Skin epidermis (tissue), 12 donors: ENCODE results near the gene DAPK3.
"Not testable (repeated sequence)": the region's sequence is repeated elsewhere in the genome, so short reads cannot be mapped to it uniquely, and the experiment has no call there.

Experiments
- H3K27ac ChIP-seq, 21 experiments: fragments of 200-600 bp; sonication (generic) in 11 of 21; one replicate each; pipeline ENCODE4 v1.5.0; 2020; ENCODE audit warnings: mild to moderate bottlenecking in 3 of 21, inconsistent platforms in 2 of 21, moderate library complexity in 2 of 21
- H3K4me3 ChIP-seq, 7 experiments: fragments of 200-600 bp; sonication (generic) in 2 of 7; one replicate each; pipeline ENCODE4 v1.5.0; 2020; ENCODE audit warnings: inconsistent platforms in 2 of 7, mild to moderate bottlenecking in 2 of 7, moderate library complexity in 1 of 7

The DAPK3 gene

DNA sequence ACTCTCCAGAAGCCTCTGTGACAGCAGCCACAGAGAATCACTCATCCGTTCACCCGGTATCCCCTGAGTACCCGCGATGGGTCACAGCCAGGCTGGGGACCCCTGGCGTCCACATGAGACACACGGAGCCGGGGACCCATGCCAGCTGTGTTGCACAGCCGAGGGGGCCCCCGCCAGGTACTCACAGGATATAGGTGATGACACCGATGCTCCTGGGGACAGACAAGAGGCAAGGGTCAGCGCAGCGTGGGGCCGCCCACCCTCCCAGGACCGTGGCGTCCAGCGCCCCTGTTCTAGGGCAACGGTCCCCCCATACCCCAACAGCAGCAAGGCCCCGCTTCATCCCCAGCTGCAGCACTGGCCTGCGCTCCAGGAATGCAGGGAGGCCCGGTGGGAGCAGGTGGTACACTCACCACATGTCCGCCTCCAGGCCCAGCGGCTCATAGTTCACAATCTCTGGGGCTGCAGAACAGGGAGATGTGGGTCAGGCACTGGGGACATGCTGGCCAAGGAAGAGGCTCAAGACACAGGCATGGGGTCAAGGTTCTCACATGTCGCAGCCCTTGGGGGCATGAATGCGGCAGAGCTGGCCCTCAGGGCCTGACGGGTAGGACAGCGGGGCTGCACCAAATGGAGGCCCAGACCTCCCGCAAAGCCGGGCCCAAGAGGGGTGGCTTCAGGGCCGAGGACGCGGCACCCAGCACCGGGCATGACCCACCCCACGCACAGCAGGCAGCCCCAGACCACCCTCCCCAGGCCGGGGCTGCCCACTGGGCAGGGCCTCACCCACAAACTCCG, 7.2 kb downstream of the DAPK3 start:
- Histone ChIP-seq H3K27ac (no peak overlapping the region), H3K4me3 (no peak overlapping the region)

DNA sequence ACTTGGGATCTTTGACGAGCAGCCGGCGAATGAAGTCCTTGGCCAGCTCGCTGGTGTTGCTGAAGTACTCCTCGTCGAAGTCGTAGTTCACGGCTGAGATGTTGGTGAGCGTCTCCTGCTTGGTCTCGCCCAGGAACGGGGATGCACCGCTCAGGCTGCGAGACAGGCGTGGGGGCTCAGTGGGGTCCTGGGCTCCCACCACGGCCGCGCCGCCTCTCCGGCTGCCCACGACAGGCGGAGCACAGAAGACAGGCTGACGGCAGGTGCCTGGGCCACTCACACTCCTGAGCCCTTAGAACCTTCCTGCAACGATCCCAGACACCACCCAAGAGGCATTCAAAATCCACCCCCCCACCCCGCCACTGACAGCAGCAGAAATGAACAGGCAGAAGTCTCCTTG, 9.9 kb downstream of the DAPK3 start:
- Histone ChIP-seq H3K27ac (no peak overlapping the region), H3K4me3 (no peak overlapping the region)

DNA sequence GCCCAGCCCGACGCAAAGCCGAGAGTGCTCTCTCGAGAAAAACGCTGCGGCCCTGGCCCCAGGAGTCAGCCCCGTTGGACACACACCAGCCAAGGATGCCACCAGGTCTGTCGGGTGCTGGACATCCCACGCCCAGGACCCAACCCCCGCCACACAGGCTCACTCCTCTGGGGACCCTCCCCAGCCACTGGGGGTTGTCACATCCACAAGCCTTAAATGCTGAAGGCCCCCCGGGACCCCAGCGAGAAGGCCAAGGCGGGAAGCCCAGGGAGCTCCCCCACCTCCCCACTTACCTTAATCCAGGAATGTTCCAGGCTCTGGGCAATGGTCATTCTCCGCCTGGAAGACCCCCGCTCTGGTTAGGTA, 11.2 kb downstream of the DAPK3 start:
- Histone ChIP-seq H3K4me3 (no peak overlapping the region), H3K27ac (no peak overlapping the region)

DNA sequence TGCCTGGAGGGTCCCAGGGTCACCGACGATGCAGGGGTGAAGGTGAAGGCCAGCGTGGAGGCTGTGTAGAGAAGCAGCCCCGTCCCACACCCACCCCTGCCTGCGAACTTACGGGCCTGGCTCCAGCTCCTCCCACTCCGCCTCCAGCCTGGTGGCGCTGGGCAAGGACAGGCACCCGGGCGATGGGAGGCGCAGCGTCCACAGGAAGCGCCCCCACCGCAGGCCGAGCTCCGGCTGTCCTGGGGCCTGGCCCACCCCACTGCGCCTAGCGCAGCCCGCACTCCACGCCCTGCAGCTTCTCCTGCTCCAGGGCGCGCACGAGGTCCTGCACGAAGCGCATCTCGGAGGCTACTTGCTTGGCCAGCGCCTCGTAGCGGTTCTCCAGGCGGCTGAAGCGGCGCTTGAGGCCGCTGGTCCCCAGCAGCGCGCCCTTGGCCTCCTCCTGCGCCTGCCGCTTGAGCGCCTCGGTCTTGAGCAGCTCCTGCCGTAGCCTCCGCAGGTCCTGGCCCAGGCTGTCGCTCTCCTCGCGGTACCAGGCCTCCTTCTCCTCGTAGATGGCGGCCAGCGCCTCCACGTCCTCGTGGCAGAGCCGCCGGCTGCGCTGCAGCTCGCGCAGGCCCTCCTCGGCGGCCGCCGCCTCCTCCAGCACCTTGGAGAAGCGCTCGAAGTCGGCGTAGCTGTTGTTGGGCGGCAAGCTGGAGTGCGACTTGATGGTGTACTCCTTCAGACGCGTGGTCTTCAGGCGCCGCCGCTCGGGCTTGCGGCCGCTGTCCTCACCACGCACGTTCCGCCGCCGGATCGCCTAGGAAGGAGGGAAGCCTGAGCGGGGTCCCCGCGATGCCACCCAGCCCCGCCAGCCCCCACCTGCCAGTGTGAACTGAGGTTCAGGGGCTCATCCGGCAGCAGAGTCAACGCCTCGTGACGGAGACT, 11.8 kb downstream of the DAPK3 start:
- H3K4me3 ChIP-seq = no peak overlapping the region
- H3K27ac ChIP-seq = no peak overlapping the region

DNA sequence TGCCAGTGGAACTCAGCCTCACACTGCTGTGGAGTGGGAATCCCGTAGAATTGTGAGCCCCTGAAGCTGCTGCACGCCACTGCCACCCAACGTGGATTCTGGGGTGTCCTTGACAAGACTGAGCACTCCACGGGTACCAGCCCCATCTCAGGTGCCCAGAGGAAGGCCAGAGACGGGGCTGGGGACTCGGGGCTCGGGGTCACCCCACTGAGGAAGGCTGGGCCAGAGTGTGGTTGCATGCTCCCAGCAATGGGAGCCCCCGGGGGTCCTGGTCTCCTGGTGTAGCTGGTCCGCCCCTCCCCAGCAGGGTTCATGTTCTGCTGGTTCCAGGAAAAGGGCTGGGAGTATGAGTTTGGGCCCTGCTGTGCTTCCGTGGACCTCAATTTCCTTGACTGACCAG, 15.2 kb downstream of the DAPK3 start:
- H3K27ac ChIP-seq = no peak overlapping the region

DNA sequence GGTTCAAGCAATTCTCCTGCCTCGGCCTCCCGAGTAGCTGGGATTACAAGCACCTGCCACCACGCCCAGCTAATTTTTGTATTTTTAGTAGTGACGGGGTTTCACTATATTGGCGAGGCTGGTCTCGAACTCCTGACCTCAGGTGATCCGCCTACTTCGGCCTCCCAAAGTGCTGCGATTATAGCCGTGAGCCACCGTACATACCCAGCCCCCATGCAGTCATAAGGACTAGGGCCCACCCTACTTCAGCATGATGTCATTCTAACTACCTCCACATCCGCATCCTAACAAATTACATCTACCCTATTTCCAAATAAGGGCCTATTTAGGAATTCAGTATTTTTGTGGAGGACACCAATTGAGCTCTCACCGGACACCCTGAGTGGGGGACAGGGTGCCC, 15.6 kb downstream of the DAPK3 start:
- H3K4me3 ChIP-seq, H3K27ac ChIP-seq: not testable (repeated sequence)

More for the DNA sequence above, 15.2 kb downstream of the DAPK3 start:
- no peak overlapping the region for H3K4me3 ChIP-seq

DNA sequence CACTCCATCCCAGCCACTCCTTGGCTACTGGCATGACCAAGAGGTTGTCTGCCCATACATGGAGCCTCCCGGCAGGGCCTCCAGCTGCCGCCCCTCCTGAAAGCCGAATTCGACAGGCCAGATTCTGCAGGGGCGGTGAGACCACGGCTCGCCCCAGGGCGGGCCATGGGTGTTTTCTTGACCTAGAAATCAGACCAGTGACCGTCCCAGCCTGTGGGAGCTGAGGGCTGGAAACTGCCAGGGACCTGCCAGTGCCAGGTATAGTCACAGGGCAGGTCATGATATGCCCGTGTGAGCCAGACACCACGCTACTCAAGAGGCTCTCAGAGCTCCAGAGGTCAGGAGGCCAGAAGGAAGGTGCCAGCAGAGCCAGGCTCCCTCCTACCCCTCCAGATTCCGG, 16.8 kb downstream of the DAPK3 start:
- H3K27ac ChIP-seq = no peak overlapping the region
- H3K4me3 ChIP-seq = no peak overlapping the region

DNA sequence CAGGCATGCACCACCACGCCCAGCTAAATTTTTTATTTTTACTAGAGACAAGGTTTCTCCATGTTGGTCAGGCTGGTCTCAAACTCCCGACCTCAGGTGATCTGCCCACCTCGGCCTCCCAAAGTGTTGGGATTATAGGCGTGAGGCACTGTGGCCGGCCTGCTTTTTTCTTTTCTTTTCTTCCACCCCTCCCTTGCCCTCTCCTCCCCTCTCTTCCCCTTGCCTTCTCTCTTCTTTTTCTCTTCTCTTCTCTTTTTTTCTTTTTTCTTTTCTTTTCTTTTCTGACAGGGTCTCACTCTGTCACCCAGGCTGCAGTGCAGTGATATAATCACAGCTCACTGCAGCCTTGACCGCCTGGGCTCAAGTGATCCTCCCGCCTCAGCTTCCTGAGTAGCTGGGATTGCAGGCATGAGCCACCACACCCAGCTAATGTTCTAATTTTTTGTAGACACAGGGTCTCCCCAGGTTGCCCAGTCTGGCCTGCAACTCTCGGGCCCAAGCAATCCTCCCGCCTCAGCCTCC, 18.1 kb downstream of the DAPK3 start:
- H3K27ac ChIP-seq, H3K4me3 ChIP-seq: not testable (repeated sequence)

DNA sequence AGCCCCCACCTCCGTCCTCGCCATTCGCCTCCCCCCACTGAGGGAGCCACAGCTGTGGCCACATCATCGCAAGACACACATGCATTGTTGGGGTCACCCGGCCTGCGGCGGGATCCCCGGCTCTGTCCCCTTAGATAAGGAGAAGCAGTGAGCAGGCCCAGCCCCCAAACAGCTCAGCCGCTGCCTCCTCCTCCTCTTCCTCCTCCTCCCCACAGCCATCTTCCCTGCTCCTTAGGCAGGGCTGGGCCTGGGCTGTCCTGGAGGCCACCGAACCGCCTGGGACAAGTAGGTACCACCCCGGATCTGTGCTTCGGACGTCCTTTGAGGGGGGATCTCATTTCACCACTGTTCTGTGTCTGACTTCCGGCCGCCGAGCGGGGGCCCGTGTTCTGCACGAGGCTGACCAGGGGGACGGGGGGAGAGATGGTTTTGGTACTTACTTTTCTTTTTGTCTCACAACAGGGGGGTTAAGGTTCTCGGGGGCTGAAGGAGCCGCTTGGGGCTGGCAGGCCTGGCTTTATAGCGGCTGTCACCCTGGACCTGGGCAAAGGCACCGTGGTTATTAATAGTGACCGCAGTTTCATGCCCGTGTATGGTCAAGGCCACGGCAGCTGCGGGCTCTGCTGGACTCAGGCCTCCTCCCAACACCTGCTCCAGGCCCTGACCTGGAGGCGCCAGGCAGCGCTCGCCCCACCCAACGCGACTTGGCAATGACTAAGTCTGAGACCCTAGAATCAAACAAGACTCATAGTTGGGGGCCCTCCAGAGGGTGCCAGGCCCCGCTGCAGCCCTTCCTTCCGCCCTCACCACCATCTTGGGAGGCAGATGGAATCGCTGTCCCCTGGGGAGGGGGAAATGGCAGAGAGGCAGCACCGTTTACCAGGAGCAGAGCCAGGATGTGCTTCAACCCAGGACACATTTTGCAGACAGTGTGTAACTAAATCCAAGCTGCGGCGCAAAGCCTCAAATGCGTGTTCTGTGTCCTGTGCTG, 19.7 kb downstream of the DAPK3 start:
- H3K27ac ChIP-seq = peak overlapping the region in 1 of 21 experiments; percentile 18
- H3K4me3 ChIP-seq = peak overlapping the region in 3 of 7 experiments; percentile 6 to 19 (median 14)

DNA sequence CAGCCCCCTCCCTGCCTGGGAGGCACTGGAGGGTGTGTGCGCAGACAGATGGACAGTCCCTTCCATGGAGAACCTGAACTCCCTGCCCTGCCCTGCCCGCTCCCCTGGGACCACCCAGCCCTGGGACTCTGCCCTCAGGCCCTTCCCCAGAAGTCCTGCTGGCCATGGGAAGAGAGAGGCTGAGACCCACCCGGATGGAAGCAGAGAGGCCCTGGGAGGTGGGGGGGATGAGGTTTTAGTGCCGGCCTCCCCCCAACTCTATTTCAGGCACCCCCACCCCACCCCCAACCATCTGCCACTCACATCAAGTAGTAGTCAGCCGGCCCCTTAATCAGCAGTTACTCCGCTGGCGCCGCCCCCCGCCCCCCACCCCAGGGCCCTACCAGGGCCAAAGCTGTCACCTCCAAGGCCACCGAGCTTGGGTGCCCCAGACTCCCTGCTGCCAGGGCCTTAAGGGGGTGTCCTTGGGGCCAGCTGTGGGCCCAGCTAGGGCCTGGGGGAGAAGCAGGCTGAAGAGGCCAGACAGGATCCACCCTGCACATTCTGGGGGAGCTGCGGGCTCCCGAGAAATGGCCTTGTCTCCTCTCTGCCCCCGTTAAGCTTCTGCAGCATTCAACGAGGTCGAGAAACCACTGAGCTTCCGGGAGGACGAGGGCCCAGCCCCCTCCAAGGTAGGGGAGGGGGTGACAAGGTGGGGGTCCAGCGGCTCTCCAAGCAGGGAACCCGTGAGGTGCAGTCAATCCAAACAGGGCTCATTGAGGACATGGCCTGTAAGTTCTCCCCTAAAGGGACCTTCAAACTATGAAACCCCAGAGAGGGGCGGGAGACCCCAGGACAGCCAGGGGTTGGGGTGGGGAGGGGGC, 20.7 kb downstream of the DAPK3 start:
- peak overlapping the region in 1 of 21 experiments; percentile 18 for H3K27ac ChIP-seq
- peak overlapping the region in 1 of 7 experiments; percentile 19 for H3K4me3 ChIP-seq

DNA sequence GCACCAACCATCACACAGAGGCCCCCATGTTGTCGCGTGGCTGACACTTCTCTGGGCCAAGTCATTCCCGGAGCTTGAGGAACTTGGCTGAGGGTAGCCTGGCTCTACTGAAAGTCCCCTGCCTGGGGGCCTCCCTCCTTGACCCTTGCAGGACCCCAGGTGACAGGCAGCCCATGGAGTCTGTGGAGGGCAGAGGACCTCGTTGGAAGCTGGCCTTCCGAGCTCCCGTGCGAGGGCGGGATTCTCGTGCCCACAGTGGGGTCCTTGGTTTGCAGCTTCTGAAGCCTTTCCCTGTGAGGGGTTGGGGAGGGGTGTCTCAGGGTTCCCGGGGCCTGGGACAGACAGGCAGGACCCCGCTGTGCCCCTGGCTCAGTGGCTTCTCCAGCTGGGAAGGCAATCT, 21.6 kb downstream of the DAPK3 start:
- no peak overlapping the region for H3K27ac ChIP-seq

DNA sequence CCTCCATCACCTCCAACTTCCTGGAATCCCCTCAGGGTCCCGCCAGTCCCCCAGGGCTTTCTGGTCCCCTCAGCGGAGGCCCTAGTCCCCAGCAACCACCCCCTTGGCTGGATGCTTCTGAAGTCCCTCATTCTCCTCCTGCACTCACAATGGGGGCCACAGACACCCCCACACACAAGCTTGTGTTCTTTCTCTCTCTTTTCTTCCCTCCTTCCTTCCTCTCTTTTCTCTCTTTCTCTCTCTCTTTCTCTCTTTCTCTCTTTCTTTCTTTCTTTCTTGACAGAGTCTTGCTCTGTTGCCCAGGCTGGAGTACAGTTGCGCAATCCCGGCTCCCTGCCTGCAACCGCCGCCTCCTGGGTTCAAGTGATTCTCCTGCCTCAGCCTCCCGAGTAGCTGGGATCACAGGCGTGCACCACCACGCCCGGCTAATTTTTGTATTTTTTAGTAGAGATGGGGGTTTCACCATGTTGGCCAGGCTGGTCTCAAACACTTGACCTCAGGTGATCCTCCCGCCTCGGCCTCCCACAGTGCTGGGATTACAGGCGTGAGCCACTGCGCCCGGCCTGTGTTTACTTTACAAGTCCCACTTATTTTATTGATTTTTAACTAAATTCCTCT, 23.5 kb downstream of the DAPK3 start:
- not testable (repeated sequence) for H3K27ac ChIP-seq, H3K4me3 ChIP-seq

More for the DNA sequence above, 21.6 kb downstream of the DAPK3 start:
- no peak overlapping the region for H3K4me3 ChIP-seq

DNA sequence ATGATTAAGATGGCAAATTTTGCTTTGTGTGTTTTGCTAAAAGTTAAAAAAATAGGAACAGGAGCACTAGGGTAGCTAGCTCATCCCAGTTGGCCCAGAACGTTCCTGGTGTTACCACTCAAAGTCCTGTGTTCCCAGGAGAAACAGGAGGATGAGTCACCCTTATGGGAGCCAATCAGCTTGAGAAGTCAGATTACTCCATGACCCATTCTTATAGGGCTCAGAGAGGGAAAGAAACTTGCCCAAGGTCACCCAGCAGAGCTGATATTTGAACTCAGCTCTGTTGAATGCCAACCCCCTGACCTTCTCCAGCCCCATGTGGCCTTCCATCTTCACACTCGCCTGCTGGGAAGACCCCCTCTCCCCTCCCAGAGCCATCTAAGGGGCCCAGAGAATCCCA, 25.1 kb downstream of the DAPK3 start:
- no peak overlapping the region for H3K4me3 ChIP-seq
- H3K27ac ChIP-seq = no peak overlapping the region

DNA sequence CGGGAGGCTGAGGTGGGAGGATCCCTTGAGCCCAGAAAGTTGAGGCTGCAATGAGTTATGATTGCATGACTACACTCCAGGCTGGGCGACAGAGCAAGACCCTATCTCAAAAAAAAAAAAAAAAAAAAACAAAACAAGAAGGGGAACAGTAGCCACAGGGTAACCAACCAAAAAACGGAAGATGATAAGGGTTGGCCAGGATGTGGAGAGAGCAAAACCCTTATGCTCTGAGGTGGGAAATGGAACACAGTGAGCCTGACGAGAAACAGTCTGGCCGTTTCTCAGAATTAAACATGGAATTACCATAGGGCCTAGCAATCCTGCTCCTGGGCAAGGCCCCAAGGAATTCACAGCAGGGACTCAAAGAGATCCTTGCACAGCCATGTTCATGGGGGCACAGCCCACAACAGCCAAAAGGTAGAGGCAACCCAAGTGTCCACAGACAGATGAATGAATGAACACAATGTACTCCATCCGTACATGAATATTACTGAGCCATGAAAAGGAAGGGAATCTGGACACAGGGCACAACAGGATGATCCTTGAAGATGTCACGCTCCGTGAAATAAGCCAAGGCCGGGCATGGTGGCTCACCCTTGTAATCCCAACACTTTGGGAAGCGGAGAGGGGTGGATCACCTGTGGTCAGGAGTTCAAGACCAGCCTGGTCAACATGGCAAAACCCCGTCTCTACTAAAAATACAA, 26.7 kb downstream of the DAPK3 start:
- H3K4me3 ChIP-seq = no peak overlapping the region
- no peak overlapping the region for H3K27ac ChIP-seq

DNA sequence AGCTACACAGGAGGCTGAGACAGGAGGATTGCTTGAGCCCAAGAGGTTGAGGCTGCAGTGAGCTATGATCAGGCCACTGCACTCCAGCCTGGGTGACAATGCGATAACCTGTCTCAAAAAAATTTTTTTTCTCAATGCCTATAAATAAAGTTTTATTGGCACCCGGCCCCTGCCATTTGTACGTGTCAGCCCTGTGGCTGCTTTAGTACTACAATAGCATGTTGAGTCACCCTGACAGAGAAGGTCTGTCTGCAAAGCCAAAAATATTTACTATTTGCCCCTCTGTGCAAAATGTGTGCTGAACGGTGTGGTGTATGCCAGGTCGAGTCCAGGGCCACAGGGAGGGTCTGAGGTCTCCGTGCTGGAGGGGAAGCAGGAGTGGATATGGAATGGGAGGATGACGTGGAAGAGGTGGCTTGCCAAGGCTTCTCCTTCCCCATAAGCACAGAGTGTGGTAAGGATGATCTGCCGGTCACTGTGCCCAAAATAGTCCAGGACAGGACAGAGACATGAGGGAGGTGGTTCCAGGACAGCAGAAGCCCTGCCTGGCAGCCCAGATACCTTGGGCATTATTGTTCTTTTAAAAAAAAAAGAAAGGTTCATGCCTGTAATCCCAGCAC, 28.0 kb downstream of the DAPK3 start:
- no peak overlapping the region for H3K27ac ChIP-seq
- no peak overlapping the region for H3K4me3 ChIP-seq

DNA sequence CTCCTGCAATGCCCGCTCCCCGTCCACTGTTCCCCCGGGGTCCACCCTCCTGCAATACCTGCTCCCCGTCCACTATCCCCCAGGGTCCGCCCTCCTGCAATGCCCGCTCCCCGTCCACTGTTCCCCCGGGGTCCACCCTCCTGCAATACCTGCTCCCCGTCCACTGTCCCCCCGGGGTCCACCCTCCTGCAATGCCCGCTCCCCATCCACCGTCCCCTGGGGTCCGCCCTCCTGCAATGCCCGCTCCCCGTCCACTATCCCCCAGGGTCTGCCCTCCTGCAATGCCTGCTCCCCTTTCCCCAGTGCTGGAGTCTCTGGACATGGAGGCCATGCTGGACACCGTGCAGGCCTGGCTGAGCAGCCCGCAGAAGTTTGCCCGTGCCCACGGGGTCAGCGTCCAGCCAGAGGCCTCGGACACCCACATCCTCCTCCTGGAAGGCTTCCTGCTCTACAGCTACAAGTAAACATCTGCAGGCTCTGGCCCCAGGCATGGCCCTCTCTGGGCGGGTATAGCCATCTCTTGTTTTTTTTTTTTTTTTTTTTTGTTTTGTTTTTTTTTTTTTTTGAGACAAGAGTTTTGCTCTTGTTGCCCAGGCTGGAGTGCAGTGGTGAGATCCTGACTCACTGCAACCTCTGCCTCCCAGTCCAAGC, 32.5 kb downstream of the DAPK3 start:
- H3K4me3 ChIP-seq, H3K27ac ChIP-seq: not testable (repeated sequence)
